ENCODE data around the gene ANK2.
"Not testable (repeated sequence)": the region's sequence is repeated elsewhere in the genome, so short reads cannot be mapped to it uniquely, and the experiment has no call there.

ANK2 gene

GRCh38 chr4:113065629-113066028 lies 16.2 kb downstream of the ANK2 start:
- H3K4me1 Mint-ChIP-seq (ENCODE audit: low read depth) = no peaks in the 10 kb centered on the region
- no peaks in the 10 kb centered on the region for H3K9me3 Mint-ChIP-seq
- H3K27ac Mint-ChIP-seq = no peak overlapping the region
- no peak overlapping the region for H3K4me3 Mint-ChIP-seq
- no peaks in the 10 kb centered on the region for H3K36me3 Mint-ChIP-seq (ENCODE audit: low read depth)
- H3K27me3 Mint-ChIP-seq = no peaks in the 10 kb centered on the region

GRCh38 chr4:113068771-113069170 lies 19.3 kb downstream of the ANK2 start:
- H3K27ac Mint-ChIP-seq; H3K4me1 Mint-ChIP-seq (ENCODE audit: low read depth); H3K4me3 Mint-ChIP-seq; H3K36me3 Mint-ChIP-seq (ENCODE audit: low read depth); H3K27me3 Mint-ChIP-seq; H3K9me3 Mint-ChIP-seq: not testable (repeated sequence)

GRCh38 chr4:113069212-113069892 lies 19.9 kb downstream of the ANK2 start:
- H3K36me3 Mint-ChIP-seq (ENCODE audit: low read depth) = no peaks in the 10 kb centered on the region
- H3K27me3 Mint-ChIP-seq = no peaks in the 10 kb centered on the region
- H3K27ac Mint-ChIP-seq = no peak overlapping the region

DNA sequence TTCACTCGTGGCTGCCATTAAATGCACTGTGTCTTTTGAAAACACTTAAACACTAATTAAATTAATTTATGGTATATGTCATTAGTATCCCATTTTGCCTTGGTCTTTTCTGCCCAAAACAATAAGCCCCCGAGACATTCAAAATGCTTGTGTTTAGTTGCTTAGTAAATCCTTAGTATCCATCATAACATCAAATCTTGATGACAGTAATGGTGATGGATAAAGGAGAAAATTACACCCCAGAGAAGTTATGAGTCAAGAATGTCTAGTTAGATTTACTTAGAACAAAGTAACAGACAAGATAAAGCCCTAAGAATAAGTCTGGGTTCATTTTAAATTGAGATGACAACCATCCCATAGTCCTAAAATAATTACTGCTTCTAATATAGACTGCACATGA lies 21.3 kb downstream of the ANK2 start:
- Mint-ChIP-seq H3K4me3 (no peak overlapping the region), H3K36me3 (ENCODE audit: low read depth) (no peaks in the 10 kb centered on the region)

More at GRCh38 chr4:113069212-113069892, 19.9 kb downstream of the ANK2 start:
- H3K4me1 Mint-ChIP-seq (ENCODE audit: low read depth) = no peaks in the 10 kb centered on the region
- no peaks in the 10 kb centered on the region for H3K9me3 Mint-ChIP-seq
- no peak overlapping the region for H3K4me3 Mint-ChIP-seq

GRCh38 chr4:113071274-113071673 lies 21.8 kb downstream of the ANK2 start:
- Mint-ChIP-seq H3K9me3 (no peaks in the 10 kb centered on the region), H3K36me3 (ENCODE audit: low read depth) (no peaks in the 10 kb centered on the region), H3K27ac (no peak overlapping the region), H3K27me3 (no peaks in the 10 kb centered on the region), H3K4me1 (ENCODE audit: low read depth) (no peaks in the 10 kb centered on the region), H3K4me3 (no peak overlapping the region)

More for the DNA sequence above, 21.3 kb downstream of the ANK2 start:
- no peaks in the 10 kb centered on the region for H3K4me1 Mint-ChIP-seq (ENCODE audit: low read depth)
- H3K27me3 Mint-ChIP-seq = no peaks in the 10 kb centered on the region
- no peak overlapping the region for H3K27ac Mint-ChIP-seq
- no peaks in the 10 kb centered on the region for H3K9me3 Mint-ChIP-seq

DNA sequence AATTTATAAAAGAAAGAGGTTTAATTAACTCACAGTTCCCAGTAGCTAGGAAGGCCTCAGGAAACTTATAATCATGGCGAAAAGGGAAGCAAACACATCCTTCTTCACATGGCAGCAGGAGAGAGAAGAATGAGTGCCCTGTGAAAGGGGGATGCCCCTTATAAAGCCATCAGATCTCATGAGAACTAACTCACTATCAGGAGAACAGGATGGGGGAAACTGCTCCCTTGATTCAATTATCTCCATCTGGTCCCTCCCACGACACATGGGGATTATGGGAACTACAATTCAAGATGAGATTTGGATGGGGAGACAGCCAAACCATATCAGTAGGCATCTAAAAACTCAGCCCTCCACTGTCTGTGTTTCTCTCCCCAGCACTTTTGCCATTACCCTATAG lies 22.4 kb downstream of the ANK2 start:
- Mint-ChIP-seq H3K36me3 (ENCODE audit: low read depth) (no peaks in the 10 kb centered on the region), H3K4me1 (ENCODE audit: low read depth) (no peaks in the 10 kb centered on the region), H3K9me3 (no peaks in the 10 kb centered on the region), H3K27ac (no peak overlapping the region), H3K27me3 (no peaks in the 10 kb centered on the region), H3K4me3 (no peak overlapping the region)

DNA sequence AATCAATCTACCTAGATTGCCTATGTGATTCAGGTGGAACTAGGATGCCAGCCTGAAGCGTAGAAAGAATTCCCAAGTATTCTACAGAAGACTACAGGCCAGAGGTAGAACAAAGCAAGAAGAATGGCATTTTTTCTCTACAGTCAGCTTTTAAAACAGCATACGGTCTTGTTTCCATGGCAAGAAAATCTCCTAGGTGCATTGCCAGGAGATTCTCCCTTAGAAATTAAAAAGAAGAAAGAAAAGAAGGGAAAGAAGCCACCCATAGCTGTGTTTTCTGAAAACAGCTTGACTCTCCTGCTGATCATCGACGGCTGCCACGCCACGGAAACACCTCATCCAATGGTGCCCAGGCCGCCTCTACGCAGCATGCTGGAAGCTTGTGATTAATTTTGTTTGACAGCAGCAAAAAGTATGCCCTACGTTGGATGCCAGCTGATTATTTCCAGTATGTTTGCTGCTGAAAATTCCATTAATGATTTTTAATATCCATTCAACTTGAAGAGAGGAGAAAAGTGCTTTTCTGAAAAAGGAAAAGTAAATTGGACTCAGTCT lies 24.1 kb downstream of the ANK2 start:
- H3K27ac Mint-ChIP-seq = no peak overlapping the region
- no peak overlapping the region for H3K4me3 Mint-ChIP-seq
- no peaks in the 10 kb centered on the region for H3K9me3 Mint-ChIP-seq
- no peaks in the 10 kb centered on the region for H3K4me1 Mint-ChIP-seq (ENCODE audit: low read depth)
- H3K36me3 Mint-ChIP-seq (ENCODE audit: low read depth) = no peaks in the 10 kb centered on the region
- H3K27me3 Mint-ChIP-seq = no peaks in the 10 kb centered on the region

DNA sequence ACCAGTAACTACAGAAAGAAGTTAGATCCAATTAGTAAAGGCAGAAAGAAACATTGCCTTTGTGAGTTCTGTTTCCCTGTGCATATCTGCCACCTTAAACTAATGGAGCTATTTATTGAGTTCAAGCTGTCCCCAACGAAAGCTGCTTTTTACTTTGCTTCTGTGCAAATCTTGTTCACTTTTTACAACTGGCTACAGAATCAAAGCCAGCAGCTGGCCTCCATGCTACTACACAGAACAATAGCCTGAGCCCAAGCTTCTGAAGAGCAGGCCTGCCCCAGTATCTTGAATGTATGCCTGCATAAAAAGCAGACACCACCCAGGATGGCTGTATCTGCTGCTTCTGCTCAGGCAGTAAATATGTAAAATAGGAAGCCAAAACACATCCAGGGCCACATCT lies 28.1 kb downstream of the ANK2 start:
- Mint-ChIP-seq H3K36me3 (ENCODE audit: low read depth) (no peaks in the 10 kb centered on the region), H3K9me3 (no peaks in the 10 kb centered on the region), H3K27me3 (no peaks in the 10 kb centered on the region), H3K27ac (no peak overlapping the region), H3K4me3 (no peak overlapping the region), H3K4me1 (ENCODE audit: low read depth) (no peaks in the 10 kb centered on the region)

DNA sequence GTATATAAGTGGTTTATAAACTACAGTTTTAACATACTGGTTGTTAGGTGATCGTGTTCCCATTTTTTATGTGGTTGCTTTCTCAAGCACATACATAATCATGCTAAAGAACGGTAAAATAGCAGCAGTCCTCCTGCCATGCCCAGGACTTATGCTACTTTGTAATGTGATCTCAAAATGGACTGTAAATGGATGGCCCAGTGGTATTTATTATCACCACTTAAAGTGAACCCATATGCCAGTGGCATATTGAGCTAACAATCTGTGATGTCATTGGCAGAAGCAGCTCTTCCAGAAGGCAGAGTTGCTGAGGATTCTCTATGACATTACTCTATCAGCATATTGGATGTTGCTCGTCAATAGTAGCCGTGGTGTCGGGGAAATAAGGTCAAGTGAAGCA lies 28.6 kb downstream of the ANK2 start:
- no peaks in the 10 kb centered on the region for H3K27me3 Mint-ChIP-seq
- no peaks in the 10 kb centered on the region for H3K4me1 Mint-ChIP-seq (ENCODE audit: low read depth)
- no peaks in the 10 kb centered on the region for H3K36me3 Mint-ChIP-seq (ENCODE audit: low read depth)
- H3K4me3 Mint-ChIP-seq = no peak overlapping the region
- no peak overlapping the region for H3K27ac Mint-ChIP-seq
- no peaks in the 10 kb centered on the region for H3K9me3 Mint-ChIP-seq

- H3K9me3 Mint-ChIP-seq = no peaks in the 10 kb centered on the region
- no peak overlapping the region for H3K27ac Mint-ChIP-seq
- H3K4me1 Mint-ChIP-seq (ENCODE audit: low read depth) = no peaks in the 10 kb centered on the region
- no peak overlapping the region for H3K4me3 Mint-ChIP-seq
- H3K36me3 Mint-ChIP-seq (ENCODE audit: low read depth) = no peaks in the 10 kb centered on the region
- no peaks in the 10 kb centered on the region for H3K27me3 Mint-ChIP-seq
Measured at GRCh38 chr4:113080050-113080449, 30.6 kb downstream of the ANK2 start.

DNA sequence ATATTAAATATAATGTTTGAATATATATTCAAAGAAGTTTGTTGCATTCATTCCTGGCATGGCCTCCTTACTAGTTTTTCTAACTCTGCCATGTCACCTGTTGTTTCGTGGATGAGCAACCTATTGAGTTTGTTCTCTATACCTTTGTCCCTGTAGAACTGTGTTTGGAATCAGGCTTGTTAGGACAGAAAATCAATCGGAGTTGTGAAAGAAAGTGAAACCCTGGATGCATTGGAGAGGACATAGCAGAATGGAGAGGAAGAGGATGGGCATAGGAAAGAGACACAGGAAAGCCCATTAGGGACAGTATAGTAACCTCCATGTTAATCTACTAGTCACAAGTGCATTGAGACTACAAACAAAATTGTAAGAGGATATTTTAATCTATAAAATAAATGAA lies 31.2 kb downstream of the ANK2 start:
- Mint-ChIP-seq H3K4me1 (ENCODE audit: low read depth) (no peaks in the 10 kb centered on the region), H3K27me3 (no peaks in the 10 kb centered on the region), H3K4me3 (no peak overlapping the region), H3K27ac (no peak overlapping the region), H3K9me3 (no peaks in the 10 kb centered on the region), H3K36me3 (ENCODE audit: low read depth) (no peaks in the 10 kb centered on the region)

DNA sequence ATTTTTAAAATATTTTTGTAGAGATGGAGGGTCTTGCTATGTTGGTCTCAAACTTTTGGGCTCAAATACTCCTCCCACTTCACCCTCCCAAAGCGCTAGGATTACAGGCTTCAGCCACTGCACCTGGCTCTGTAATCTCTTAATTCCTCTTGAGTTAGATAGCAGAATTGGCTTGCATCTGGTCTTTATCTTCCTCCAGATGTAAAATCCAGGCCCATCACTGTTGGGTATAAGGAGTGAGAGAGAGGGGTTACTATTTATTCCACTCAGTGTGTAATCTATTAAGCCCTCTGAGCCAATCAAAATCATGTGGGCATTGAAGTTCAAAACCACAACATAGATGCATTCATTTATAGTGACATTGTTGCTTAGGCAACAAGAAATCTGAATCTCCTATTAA lies 33.9 kb downstream of the ANK2 start:
- no peaks in the 10 kb centered on the region for H3K4me1 Mint-ChIP-seq (ENCODE audit: low read depth)
- H3K4me3 Mint-ChIP-seq = no peak overlapping the region
- no peaks in the 10 kb centered on the region for H3K27me3 Mint-ChIP-seq
- H3K9me3 Mint-ChIP-seq = no peaks in the 10 kb centered on the region
- H3K36me3 Mint-ChIP-seq (ENCODE audit: low read depth) = no peaks in the 10 kb centered on the region
- no peak overlapping the region for H3K27ac Mint-ChIP-seq

DNA sequence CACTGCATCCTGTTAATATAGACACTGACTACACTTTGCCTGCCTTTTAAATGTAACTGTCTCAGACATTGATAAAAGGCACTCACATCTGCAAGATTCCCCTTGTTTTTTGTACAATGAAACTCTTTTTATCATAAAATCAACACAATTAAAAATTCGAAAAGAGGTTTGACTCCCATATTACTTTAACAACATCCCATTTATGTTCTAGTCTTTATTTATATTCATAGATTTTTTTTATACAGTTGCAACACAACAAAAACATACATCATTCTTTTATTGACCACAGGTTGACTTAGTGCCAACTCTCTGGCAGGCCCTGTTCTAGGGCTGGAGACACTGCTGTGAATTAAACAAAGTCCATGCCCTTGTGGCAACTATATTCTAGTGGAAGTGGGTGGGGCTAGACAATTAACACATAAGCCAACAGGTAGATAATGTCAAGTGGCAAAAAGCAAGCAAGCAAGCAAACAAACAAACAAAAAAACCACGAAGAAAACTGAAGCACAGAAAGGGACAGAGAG lies 36.8 kb downstream of the ANK2 start:
- no peaks in the 10 kb centered on the region for H3K9me3 Mint-ChIP-seq
- no peaks in the 10 kb centered on the region for H3K4me1 Mint-ChIP-seq (ENCODE audit: low read depth)
- H3K4me3 Mint-ChIP-seq = no peak overlapping the region

DNA sequence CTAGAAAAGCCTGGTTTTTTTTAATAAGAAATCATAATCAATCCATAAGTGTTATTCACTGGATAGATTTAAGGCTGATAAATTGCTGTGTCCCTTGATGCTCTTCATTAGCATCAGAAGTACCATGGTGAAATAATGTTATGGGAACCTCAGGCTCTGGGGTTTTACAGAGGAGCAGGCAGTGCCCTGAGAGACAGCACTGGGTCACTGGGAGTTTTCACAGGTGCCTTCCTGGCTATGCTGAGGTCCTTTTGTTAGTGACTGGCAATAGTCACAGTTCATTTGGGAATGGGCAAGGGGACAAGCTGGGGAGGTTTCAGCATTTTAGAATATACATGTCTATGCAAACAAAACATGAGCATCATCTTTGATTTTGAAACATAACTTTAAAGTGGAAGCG lies 38.6 kb downstream of the ANK2 start:
- H3K36me3 Mint-ChIP-seq (ENCODE audit: low read depth) = no peaks in the 10 kb centered on the region
- H3K27me3 Mint-ChIP-seq = no peaks in the 10 kb centered on the region
- no peak overlapping the region for H3K27ac Mint-ChIP-seq
- no peaks in the 10 kb centered on the region for H3K9me3 Mint-ChIP-seq
- no peak overlapping the region for H3K4me3 Mint-ChIP-seq
- H3K4me1 Mint-ChIP-seq (ENCODE audit: low read depth) = no peaks in the 10 kb centered on the region

More for the DNA sequence above, 36.8 kb downstream of the ANK2 start:
- H3K27me3 Mint-ChIP-seq = no peaks in the 10 kb centered on the region
- no peak overlapping the region for H3K27ac Mint-ChIP-seq
- no peaks in the 10 kb centered on the region for H3K36me3 Mint-ChIP-seq (ENCODE audit: low read depth)

DNA sequence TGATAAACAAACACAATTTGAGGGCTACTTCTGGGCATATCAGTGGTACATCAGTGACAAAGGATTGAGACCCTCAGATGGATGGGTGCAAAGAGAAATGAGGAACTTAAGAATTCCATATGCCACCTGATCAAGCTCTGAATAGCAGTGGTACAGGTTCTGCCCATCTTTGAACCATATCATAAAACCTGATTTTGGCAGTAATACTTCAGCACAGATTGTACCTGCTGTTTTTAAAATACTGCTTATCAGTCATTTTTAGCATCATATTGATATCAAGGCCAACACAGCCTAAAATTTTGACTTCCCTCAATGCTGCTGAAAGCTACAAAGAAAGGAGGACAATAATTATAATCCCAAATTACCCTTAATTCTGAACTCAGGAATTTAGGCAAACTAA lies 41.5 kb downstream of the ANK2 start:
- Mint-ChIP-seq H3K27me3 (peaks cover 3% of the 10 kb centered on the region), H3K27ac (no peak overlapping the region), H3K36me3 (ENCODE audit: low read depth) (no peaks in the 10 kb centered on the region), H3K4me3 (no peak overlapping the region), H3K4me1 (ENCODE audit: low read depth) (no peaks in the 10 kb centered on the region), H3K9me3 (no peaks in the 10 kb centered on the region)

DNA sequence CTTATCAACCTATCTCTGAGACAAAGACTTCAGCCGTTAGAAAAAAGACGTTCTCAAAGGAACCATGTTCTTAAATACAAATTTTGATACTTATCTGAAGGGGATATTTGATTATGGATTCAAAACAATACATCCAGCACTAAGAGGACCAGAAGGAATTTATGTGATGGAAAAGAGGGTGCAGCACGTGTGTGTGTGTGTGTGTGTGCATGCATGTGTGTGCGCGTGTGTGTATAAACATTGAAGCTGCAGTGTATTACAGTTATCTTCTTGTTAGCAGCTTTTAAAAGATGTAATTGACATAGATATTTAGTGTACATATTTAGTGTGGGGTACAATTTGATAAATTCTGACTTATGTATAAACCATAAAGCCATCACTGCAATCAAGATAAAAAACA lies 44.9 kb downstream of the ANK2 start:
- H3K27me3 Mint-ChIP-seq = peaks cover 3% of the 10 kb centered on the region
- no peaks in the 10 kb centered on the region for H3K9me3 Mint-ChIP-seq
- H3K4me1 Mint-ChIP-seq (ENCODE audit: low read depth) = no peaks in the 10 kb centered on the region
- no peaks in the 10 kb centered on the region for H3K36me3 Mint-ChIP-seq (ENCODE audit: low read depth)
- no peak overlapping the region for H3K27ac Mint-ChIP-seq
- H3K4me3 Mint-ChIP-seq = no peak overlapping the region
